ENCODE data around the gene SLC2A8.

Gene SLC2A8

DNA sequence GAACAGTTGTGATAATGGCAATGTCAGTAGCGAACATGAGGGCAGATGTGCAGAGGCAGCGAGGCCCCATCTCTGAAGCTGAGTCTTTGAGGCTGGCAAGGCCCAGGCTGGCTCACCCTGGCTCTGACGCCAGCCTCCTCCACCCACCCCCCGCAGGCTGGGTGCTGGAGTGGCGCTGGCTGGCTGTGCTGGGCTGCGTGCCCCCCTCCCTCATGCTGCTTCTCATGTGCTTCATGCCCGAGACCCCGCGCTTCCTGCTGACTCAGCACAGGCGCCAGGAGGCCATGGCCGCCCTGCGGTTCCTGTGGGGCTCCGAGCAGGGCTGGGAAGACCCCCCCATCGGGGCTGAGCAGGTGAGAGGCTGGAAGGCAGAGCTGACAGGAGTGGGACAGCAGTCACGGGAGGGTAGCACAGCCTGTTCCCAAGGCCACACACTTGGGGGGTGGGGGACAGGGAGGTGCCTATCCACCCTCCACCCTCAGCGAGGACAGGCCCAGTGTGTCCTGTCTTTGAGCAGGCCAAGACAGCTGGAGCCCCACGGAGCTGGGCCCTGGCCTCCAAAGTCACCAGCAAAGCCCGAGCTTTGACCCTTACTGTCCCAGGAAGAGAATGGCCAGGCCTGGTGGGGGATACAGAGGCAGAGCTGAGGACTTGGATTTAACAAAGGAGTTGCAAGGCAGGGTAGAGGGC lies 5.6 kb downstream of the SLC2A8 start:
- no peak for DNase-seq (ENCODE audit: low read depth in 2 of 2)

DNA sequence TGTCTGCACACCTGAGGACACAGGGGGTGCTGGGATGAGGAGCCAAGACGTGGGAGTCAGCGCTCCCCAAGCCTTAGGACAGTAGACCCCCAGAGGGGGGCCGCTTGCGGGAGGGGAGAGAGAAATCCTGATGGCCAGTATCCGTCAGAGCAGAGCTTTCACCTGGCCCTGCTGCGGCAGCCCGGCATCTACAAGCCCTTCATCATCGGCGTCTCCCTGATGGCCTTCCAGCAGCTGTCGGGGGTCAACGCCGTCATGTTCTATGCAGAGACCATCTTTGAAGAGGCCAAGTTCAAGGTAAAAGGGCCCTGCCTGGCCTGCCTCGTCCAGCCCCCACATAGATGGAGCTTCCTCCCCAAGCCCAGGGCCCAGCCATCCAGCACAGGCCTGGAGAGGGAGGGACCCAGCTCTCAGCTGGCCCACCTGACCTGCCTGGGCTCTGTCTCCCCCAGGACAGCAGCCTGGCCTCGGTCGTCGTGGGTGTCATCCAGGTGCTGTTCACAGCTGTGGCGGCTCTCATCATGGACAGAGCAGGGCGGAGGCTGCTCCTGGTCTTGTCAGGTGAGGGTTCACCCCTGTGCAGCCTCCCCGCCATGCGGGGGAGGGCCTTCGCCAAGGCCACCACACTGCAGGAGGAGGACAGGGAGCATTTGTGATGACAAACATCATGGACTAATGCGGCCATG lies 6.7 kb downstream of the SLC2A8 start:
- no peak for DNase-seq (ENCODE audit: low read depth in 2 of 2)

DNA sequence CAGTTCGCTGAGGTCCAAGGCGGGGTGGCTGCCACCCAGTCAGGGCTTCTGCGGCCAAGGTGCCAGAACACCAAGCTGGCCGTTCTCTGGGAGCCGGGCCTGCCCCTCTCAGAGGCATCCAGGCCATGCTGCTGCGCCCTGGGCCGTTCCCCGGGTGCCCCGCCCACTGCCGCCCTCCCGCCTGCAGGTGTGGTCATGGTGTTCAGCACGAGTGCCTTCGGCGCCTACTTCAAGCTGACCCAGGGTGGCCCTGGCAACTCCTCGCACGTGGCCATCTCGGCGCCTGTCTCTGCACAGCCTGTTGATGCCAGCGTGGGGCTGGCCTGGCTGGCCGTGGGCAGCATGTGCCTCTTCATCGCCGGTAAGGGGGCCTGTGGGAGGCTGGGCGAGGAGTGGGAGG lies 7.7 kb downstream of the SLC2A8 start:
- no peak for DNase-seq (ENCODE audit: low read depth in 2 of 2)

DNA sequence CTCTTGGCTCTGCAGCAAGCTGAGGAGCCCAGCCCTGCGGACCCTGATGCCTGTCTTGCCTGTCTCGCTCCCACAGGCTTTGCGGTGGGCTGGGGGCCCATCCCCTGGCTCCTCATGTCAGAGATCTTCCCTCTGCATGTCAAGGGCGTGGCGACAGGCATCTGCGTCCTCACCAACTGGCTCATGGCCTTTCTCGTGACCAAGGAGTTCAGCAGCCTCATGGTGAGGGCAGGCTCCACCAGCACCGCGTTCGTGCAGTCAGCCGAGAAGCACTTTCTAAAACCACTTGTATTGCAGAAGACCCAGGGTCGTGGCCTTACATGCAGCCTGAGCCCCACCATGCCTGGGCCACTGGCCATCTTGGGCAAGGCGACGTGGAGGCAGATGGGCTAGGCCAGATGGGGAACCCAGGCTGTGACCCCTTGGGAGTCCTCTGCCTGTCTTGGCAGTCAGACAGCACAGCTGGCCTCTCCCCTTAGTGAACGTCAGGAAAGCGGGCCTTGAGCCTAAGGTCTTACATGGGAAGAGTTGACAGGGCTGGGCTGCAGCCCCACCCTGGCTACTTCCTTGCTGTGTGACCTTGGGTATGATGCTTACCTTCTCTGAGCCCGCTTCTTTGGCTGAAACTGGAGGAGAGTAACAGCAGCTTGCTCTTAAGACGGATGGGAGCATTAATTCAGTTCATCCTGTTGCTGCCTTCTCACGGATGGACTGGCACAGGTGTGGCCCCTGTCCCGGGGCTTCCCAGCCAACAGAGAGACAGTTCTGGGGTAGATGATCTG lies 8.6 kb downstream of the SLC2A8 start:
- no peak for DNase-seq (ENCODE audit: low read depth in 2 of 2)

DNA sequence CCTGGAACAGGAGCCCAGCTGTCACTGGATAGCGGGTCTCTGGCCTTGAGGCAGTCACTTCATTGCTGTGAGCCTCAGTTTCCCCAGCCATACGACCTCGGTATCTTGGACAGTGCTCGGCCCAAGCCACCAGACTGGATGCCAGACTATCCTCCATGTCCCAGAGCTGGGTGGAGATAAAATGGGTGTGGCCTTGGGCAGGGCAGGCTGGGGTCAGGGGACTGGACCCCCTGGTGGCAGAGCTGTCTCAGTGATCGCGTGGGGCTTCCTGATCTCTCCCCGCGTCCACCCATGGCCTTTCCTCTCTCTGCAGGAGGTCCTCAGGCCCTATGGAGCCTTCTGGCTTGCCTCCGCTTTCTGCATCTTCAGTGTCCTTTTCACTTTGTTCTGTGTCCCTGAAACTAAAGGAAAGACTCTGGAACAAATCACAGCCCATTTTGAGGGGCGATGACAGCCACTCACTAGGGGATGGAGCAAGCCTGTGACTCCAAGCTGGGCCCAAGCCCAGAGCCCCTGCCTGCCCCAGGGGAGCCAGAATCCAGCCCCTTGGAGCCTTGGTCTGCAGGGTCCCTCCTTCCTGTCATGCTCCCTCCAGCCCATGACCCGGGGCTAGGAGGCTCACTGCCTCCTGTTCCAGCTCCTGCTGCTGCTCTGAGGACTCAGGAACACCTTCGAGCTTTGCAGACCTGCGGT lies 10.0 kb downstream of the SLC2A8 start:
- DNase-seq (ENCODE audit: low read depth in 2 of 2) = no peak

DNA sequence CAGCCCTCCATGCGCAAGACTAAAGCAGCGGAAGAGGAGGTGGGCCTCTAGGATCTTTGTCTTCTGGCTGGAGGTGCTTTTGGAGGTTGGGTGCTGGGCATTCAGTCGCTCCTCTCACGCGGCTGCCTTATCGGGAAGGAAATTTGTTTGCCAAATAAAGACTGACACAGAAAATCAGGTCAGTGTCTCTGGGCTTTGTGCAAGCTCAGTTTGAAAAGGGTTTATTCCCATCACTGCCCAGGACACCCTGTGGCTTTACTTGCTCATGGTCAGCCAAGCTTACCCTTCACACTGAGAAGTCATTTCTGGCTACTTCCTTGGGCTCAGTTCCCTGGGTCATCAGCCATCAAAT lies 10.5 kb downstream of the SLC2A8 start:
- no peak for DNase-seq (ENCODE audit: low read depth in 2 of 2)

DNA sequence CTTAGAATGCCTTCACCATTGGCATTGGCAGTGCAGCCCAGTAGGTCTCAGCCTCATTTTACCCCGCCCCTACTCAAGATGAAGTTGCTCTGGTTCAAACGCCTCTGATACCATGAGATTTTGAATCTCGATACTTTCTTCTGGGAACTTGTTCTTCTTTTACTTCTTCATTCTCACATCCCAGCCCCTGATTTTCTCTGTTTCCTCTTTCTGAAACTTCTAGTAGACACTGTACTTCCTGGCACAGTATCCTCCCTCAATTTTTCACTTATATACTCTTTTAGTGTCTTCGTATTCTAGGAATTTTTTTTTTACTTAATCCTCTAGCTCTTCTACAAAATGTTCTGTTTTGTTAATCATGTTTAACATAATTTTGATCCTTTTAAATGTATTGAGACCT lies 14.2 kb downstream of the SLC2A8 start:
- no peak for DNase-seq (ENCODE audit: low read depth in 2 of 2)

DNA sequence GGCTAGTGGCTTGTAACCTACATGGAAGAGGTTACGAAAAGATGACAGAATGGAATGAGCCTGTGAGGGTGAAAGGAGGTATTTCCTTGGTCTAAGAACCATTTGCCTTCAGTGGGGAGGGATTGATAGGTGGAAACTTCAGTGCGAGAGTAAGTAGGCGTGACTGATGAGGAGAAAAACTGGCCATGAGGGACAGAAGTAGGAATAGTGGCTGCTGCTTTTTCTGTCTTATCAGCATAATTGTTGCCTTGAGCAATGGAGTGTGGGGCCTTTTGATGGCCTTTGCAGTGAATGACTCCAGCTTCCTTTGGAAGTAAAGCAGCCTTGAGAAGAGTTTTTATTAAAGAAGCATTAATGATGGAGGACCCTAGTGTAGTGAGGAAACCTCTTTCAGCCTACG lies 18.2 kb downstream of the SLC2A8 start:
- no peak for DNase-seq (ENCODE audit: low read depth in 2 of 2)

DNA sequence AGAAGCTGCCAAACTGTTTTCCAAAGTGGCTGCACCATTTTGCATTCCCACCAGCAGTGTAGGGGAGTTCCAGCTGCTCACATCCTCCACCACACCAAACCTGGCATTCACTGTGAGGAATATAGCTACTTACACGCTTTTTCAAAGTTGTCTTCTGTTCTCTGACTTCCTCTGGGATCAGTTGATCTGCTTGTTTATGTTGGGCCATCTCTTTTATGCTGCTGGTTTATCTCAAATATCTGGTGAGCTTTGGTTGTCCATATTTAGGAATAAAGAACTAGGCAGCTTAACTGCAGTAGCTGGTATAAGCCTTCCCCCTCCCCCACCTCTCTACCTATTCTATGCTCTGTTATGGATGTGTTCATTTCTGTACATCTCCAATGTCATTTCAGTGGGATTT lies 18.7 kb downstream of the SLC2A8 start:
- DNase-seq (ENCODE audit: low read depth in 2 of 2) = no peak

DNA sequence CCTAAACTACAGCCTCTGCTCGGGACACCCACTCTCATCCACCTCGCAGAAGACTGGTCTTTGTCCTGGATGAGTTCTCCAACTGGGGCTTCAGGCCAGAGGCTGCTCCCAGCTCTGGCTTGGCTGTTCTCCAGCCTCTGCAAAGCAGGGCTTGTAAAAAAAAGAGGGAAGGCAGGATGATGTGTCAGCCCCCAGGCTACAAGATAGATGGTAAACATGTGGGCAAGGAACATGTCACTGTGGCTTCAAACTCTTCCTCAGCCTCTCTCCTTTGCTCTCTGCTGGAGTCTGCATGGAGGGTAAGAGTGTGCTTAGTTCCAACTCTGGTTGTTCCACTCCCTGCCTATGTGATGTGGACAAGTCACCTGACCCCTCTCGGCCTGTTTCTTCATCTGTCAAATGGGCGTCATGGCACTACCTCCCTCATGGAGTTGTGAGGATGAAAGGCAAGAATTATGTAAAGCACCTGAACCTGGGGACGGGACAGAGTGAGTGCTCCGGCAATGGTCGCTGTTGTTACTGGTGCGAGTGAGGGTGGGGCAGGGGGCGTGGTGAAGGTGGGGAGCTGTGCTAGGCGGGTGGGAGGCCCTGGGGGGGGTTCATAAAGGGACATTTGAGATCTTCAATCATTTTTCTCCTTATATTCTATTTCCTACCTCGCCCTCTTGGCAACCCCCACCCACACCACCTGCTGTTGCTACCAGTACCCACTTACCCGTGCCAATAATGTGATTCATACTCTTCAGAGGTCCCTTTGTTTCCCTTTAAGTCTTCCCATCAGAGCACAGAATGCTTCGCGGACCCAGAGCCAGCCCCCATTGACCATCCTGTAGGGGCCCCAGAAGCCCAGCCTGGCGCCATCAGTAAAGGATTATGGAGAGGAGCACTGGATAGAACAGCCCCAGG lies 20.4 kb downstream of the SLC2A8 start:
- no peak for DNase-seq (ENCODE audit: low read depth in 2 of 2)

DNA sequence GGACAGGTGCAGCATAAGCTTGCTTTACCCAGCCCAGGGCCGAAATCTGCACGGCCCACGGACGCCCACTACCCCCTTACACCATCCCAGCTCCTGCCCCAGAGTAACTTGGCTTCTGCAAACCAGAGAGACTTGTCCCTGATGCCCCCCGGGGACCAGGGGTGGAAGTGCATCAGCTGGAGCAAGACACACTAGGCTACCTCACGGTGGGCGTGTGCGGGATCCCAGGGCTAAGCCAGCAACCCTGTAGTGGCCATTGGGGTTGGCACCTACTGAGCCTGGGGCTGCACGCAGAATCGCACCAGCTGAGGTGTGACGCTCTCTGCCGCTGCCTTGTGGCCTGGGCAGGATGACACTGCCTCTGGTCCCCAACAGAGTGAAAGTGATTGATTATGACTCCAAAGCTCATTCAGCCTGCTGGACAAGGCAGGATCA lies 21.1 kb downstream of the SLC2A8 start:
- peak in 1 of 2 donors; percentile 31 for DNase-seq (ENCODE audit: low read depth in 2 of 2)

DNA sequence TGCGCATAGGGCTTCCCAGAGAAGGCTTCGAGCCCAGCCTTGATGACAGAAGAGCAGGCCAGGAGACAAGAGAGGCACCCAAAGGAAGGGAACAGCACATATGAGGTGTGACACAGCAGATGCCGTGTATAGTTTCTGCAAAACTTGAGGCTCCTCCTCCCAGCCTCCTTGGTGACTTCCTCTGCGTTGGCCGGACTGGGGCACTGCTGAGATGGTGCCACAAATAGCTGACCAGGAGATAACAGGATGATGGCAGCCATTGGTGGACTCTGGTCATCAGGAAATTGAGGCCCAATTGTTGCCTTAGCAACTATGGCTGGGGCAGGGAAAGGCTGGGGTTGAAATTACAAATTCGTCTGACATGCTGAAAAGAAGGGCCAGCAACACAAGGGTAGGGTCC lies 22.4 kb downstream of the SLC2A8 start:
- no peak for DNase-seq (ENCODE audit: low read depth in 2 of 2)

DNA sequence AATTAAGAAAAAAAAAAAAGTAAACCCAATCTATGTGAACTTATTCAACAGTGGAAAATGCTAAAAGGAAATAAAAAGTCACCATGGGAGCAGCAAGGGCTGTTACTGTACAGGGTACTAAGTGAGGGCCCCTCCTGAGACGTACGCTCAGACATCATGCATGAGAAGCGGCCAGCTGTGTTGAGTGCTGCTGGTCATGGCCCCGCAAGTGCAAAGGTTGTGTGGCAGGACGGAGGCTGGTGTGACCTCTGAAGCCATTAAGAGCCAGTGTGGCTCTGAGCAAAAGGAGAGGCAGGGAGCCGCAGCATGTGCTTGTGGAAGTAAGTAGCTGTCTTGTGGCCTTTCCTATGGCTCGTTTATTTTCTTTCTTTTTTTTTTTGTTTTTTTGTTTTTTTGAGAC lies 24.1 kb downstream of the SLC2A8 start:
- DNase-seq (ENCODE audit: low read depth in 2 of 2) = no peak

DNA sequence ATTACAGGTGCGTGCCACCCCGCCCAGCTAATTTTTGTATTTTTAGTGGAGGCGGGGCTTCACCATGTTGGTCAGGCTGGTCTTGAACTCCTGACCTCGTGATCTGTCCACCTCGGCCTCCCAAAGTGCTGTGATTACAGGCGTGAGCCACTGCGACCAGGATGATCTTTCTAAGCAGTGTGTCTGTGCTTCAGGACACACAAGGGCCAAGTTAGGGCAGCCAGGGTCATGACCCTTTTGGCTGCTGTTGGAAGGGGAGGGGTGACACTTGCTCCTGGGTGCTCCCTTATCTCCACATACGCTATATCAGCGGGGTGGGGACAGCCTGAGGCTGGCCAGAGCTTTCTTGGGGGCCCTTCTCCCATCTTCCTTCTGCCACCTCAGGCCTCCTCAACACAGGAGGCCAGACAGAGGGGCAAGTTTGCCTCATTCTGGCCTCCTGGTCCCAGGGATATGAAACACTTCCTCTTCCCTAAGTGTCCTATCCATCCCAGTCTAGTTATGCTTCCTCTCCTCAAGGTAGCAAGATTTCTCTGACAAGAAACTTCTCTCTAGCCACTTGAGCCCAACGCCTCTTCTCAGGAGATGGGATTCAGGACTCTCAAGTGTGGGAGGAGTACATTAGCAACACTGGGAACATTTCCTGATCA lies 25.3 kb downstream of the SLC2A8 start:
- no peak for DNase-seq (ENCODE audit: low read depth in 2 of 2)

DNA sequence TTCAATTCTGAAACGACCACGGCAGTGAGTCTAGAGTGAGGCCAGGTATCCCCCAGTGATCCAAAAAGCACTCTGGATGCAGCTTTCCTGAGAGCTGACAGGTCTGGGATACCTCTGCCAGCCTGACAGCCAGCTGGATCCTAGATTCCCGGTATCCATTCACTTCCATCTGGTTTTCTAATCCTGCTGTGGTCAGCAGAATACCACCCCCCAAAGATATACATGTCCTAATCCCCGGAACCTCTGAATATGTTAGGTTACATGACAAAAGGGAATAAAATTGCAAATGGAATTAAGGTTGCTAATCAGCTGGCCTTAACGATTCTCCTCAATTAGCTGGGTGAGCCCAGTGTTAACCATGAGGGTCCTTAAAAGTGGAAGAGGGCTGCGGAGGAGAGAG lies 25.8 kb downstream of the SLC2A8 start:
- no peak for DNase-seq (ENCODE audit: low read depth in 2 of 2)

DNA sequence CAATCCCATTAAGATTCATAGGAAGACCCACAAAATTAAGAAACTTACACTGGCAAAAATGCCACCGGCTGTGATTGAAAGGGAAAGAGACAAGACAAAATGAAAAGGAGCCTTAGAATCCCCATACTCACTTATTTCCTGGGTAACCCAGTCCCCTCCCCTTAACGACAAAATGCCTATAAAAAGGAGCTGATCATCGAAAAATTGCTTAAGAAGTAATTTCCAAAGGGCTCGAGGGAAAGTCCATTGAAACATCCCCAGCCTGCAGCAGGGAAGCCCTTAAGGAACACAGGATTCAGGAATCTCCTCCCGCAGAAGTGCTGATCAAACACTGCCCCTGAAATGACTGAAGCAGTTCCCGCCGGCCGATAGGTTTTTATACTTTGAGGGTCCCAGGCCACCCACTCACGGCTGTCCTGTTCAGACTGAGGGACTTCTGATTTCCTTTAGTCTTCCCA lies 26.5 kb downstream of the SLC2A8 start:
- no peak for DNase-seq (ENCODE audit: low read depth in 2 of 2)

DNA sequence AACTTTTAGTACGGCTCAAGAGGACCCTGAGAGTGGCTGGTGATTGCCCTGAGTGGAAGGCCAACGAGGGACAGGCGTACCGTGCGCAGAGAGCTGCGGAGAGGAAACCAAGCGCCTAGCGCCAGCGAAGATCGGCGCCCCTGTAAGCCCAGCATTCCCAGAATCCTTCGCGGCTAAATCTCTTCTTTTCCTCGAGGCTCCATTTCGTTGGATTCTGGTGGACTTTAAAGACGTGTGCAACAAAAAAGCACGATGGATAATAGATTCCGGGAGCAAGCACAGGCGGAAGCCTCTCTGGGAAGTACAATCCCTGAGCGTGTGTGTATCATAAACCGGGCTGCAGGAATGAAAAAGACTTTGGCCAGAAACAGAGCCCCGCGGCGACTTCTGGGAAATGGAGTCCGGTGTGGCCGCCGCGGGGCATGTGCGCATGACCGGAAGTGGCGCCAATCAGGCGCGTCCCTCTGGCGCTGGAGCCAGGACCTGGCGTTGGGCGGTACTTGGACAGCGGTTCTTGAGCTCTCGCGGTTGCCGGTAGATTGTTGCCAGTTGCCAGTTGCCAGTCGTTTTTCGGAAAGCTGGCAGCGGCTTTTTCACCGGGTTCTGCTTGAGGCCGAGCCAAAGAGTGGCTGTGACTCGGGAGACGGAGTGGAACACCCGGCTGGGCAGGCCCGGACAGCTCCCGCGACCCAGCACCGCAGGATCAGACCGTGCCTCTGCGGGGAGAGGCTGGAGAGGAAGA lies 27.1 kb downstream of the SLC2A8 start, which contains the start of gene ZNF79:
Gene ZNF79, plus strand, starts transcription at position 449 of the 742 bp plus-strand sequence. CDS start 406 bp downstream, outside the sequence.
- peak; percentile 82 to 87 for DNase-seq (ENCODE audit: low read depth in 2 of 2)

DNA sequence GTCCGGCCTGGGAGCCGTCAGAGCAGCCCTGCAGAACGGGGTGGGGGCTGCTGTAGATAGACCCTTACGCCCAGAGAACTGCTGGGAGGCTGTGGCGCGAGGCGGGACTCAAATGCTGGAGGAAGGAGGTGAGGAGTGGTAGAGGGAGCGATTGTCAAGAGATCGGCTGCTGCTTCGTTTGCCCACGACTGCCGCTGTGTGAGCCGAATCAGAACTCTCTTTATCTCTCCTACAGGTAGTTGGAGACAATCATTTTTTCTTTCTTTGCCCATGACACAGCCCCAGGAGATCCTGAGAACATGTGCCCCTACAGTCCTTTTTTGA lies 27.7 kb downstream of the SLC2A8 start:
- no peak for DNase-seq (ENCODE audit: low read depth in 2 of 2)

DNA sequence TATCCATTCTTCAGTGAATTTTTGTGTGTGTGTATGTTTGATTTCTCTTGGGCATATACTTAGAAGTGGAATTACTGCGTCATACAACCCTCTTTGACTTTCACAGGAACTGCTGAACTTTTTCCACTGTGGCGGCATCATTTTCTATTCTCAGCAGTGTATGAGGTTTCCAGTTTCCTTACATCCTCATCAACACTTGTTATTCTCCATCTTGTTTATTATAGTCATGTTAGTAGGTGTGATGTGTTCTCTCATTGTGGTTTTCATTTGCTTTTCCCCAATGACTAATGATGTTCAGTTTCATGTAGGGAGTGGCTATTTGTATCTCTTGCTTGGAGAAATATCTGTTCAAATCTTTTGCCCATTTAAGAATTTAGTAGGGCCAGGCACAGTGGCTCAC lies 29.8 kb downstream of the SLC2A8 start:
- DNase-seq (ENCODE audit: low read depth in 2 of 2) = peak in 1 of 2 donors; percentile 40

DNA sequence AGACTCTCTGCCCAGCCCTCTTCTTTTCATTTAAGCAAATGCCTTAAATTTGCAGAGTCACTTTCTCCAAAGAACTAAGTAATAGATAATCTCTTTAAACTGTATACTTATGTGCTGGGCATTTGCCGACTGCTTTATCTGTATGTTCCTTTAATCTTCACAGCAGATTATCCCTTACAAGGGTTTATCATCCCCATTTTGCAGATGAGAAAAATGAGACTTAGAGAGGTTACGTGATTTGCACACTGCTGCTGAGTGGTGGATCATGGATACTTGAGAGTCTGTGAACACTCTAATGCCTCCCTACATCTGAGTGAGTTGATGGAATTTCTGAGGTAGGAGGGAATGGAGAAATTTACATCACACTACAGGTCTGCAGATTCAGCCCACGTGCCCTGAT lies 31.4 kb downstream of the SLC2A8 start:
- no peak for DNase-seq (ENCODE audit: low read depth in 2 of 2)
